ENCODE results near the gene SOX12.

The SOX12 gene

DNA sequence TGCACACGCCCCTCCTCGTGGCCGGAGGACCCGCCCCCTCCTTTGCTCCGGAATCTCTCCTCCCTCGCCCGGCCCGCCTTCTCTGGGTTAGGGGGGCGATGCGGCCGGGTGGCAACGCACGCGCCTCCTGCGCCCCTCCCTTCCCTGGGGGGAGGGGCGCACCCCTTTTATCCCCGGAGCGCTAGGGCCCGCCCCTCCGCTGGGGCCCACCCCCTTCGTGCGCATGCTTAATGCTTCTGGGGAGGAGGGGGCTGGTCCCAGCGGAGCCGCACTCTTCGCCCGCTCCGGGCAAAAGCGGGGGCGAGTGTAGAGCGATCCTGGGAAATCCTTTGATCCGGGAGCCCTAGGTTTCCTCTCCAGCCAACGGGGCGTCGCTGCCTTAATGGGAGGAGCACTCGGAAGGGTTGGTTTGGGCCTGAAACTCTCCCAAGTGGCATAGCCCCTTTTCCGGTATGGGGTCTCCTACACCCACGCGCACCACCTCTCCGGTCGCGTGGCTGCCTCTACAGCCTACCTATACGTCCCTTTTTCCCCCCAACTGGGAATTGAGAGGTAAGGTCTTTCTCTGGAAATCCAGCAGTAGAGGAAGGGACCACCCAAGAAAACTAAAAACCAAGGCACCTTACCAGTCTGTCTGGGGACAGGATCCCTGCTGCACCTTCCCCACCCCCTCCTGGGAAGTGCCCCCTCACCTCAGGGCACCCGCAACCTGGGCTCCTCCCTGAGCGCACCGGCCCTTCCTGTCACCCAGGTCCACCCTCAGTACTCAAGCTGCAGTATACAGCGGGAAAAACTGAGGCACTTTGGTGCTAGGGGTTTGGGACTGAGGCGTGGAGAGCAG is 2.1 kb downstream of the SOX12 start:
- POLR2A ChIA-PET, result no interaction called here

DNA sequence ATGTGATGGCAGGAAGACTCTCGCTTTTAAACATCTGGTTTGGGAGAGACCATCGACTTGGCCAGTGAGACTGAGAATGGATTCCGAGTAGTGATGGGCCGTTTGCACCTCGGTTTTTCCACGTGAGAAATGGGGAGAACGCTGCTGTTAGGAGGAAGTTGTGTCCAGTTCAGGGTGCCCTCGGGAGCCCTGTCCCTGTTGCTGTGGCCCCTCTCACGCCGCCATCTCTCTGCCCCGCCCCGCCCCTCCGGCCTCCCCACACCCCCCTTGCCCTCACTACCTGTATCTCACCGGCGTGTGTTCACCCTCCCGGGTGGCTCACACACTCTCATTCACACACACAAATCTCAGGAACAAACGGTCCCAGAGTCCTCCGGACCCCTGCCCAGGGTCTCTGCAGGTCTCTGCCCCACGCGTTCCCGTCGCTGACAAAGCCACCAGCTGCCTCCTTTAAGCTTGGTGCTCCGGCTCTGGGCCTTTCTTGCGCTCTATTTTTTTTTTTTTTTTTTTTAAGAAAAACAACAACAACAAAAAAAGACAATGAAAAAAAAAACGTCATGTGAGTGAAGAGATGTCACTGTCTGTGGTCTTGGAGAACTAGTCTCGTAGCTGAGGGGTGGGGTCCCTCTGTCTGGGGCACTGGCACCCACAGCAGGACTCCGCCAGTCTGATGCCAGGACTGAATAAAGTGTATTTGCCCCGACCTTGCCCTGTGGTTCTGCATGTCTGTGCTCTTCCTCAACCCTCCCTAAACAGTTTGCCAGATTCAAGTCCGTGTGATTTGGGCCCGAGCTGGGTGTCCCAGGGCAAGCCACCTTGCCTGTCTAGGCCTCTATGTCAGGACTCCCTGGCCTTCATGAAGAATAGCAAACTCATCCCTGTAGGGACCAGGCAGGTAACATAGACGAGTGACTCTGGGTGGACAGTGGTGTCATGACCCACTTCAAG is 2.9 kb downstream of the SOX12 start:
- TF ChIP-seq, protein P1, sequence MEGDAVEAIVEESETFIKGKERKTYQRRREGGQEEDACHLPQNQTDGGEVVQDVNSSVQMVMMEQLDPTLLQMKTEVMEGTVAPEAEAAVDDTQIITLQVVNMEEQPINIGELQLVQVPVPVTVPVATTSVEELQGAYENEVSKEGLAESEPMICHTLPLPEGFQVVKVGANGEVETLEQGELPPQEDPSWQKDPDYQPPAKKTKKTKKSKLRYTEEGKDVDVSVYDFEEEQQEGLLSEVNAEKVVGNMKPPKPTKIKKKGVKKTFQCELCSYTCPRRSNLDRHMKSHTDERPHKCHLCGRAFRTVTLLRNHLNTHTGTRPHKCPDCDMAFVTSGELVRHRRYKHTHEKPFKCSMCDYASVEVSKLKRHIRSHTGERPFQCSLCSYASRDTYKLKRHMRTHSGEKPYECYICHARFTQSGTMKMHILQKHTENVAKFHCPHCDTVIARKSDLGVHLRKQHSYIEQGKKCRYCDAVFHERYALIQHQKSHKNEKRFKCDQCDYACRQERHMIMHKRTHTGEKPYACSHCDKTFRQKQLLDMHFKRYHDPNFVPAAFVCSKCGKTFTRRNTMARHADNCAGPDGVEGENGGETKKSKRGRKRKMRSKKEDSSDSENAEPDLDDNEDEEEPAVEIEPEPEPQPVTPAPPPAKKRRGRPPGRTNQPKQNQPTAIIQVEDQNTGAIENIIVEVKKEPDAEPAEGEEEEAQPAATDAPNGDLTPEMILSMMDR (IDR thresholded peaks at IDR 0.05; ENCODE audit: control extremely low read depth, extremely low read depth, low read depth, missing control alignments), result no peak
- CTCF ChIA-PET, result interaction anchor here (0.8 to 6.3 kb wide), 6 partner anchors 12 to 287 kb away, joined by 3 to 83 read pairs (median 37); partner anchors contain the start of genes NRSN2 and ZCCHC3
- no peak for DNase-seq (ENCODE audit: extremely low spot score)
- POLR2A ChIA-PET, result interaction anchor here (0.7 kb wide), 1 partner anchor 29 kb away, joined by 7 read pairs; no protein-coding TSS in a partner anchor

More for the DNA sequence above, 2.1 kb downstream of the SOX12 start:
- peak; percentile 94 for DNase-seq (ENCODE audit: extremely low spot score)
- TF ChIP-seq, protein P1 (IDR thresholded peaks at IDR 0.05; ENCODE audit: control extremely low read depth, extremely low read depth, low read depth, missing control alignments), result no peak
- CTCF ChIA-PET, result interaction anchor here (1.4 to 4.0 kb wide), 2 partner anchors 27 to 62 kb away, joined by 3 to 22 read pairs; no protein-coding TSS in a partner anchor

DNA sequence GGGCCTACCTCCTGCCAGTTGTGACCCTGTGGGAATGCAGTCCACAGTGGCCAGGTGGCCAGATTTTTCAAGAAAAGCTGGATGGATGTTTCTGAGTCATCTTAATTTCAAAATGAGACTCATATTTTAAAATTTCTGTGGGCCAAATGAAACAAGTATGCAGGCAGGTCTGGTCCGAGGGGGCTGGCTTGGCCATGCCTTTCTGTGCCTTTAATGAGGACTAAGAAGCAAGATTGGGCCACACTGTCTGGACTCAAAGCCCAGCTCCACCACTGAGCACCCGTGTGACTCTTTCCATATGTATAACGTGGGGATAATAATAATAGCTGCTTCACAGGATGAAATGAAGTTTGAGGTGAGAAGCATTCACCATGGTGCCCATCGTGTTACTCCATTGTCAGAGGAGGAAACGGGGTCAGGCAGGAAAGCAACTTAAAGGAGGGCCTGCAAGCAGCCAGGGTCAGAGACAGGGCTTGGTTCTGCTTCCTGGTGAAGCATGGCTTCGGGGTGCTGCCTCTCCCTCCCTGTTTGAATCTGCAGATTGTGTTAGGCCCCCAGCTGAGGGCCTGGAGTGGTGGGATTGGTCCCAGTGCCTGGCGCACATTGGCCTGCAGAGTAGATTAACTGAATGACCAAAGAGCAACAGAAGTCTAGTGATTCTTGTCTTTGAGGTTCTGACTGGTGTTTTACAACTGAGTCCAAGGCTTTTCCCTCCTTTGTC is 3.8 kb downstream of the SOX12 start:
- ChIA-PET POLR2A (interaction anchor here (0.7 kb wide), 1 partner anchor 29 kb away, joined by 7 read pairs; no protein-coding TSS in a partner anchor), CTCF (interaction anchor here (1.2 to 6.3 kb wide), 14 partner anchors 11 to 254 kb away, joined by 3 to 83 read pairs (median 12); partner anchors contain the start of genes NRSN2 and ZCCHC3)
- TF ChIP-seq, protein P1 (IDR thresholded peaks at IDR 0.05; ENCODE audit: control extremely low read depth, extremely low read depth, low read depth, missing control alignments), result no peak
- no peak for DNase-seq (ENCODE audit: extremely low spot score)

DNA sequence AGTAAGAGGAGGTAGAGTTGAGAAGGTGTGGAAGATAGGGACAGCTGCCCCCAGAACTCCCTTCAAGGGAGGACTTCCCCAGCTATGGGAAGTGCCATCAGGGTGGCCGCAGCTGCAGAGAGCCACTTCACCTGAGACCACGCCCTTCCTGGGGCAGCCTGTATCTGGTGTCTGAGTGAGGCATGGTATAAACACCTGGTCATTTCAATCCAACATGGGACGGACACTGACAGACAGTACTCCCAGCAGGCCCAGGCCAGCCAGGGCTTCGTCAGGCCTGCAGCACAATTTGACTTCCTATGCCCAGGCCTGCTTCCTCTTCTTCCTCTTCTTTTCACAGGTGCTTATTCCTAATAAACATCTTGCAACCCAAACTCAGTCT is 4.5 kb downstream of the SOX12 start:
- ChIA-PET POLR2A (no interaction called here), CTCF (interaction anchor here (0.8 to 6.3 kb wide), 23 partner anchors 11 to 337 kb away, joined by 3 to 83 read pairs (median 6); partner anchors contain the start of genes DEFB129, NRSN2 and ZCCHC3)
- TF ChIP-seq, protein P1 (IDR thresholded peaks at IDR 0.05; ENCODE audit: control extremely low read depth, extremely low read depth, low read depth, missing control alignments), result no peak
- DNase-seq (ENCODE audit: extremely low spot score), result no peak

DNA sequence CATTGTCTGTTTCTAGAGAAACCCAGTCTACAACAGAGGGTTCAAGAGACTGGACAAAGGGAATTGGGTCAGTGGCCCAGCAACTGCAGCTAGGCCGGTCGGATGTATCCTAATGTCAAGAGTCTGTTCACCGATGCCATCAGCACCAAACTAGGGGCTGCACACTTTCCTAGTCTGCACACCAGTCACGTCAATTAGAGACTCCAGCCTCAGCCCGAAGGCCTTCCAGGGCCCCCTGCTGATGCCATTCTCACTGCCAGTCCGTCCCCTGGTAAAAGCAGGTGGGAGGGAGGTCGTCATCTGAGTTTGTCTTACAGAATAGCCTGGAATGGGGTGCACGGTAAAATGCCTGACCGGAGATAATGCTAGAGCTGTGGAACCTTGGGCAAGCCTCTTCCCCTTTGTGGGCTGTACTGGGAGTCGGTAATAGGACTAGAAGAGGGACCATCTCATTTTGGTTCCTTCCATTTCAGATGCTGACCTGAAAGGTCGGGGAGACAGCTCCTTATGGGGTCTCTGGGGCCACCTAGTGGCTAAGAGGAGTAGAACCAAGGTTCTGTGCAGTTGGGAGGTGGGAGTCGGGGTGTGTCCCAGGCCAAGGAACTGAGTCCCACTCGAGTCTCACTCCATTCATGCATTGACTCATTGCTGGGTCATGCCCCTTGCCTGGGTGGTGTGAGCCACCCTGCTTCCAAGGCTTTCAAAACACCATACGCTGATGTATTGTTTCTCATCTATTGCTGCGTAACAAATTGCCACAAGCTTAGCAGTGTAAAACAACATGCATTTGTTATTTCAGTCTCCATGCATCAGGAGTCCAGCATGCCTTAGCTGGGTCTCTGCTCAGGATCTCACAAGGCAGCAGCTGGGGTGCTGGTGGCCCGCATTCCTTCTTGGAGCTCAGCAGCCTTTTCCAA is 5.1 kb downstream of the SOX12 start:
- TF ChIP-seq, protein P1 (IDR thresholded peaks at IDR 0.05; ENCODE audit: control extremely low read depth, extremely low read depth, low read depth, missing control alignments), result peak; percentile 85
- CTCF ChIA-PET, result interaction anchor here (0.6 to 6.3 kb wide), 43 partner anchors 10 to 336 kb away, joined by 3 to 83 read pairs (median 4); partner anchors contain the start of genes CSNK2A1, DEFB129, NRSN2 and ZCCHC3
- POLR2A ChIA-PET, result no interaction called here
- DNase-seq (ENCODE audit: extremely low spot score), result peak; percentile 80

Data from GM10248 (cell line).